Activated T-helper 17 cell treated with anti-CD3 and anti-CD28 coated beads, Interleukin-2, amount 50 U/mL, for 72 hours (primary cell): ENCODE results near the gene RNF130. TPM values are rescaled to one million over a fixed set of nuclear protein-coding genes. Genes with fewer than 3 reads are reported as not detected.

Experiments
- ATAC-seq: fragments of 150-1000 bp; cut with Tn5 transposase; replicated peaks from 2 replicates; pipeline ENCODE4 v1.10.0; 2021; ENCODE audit warnings: mild to moderate bottlenecking, moderate library complexity
- H3K27ac Mint-ChIP-seq: one replicate; pipeline ENCODE4 v1.8.0; 2022; ENCODE audit warnings: mixed read lengths
- H3K27me3 Mint-ChIP-seq: one replicate; pipeline ENCODE4 v1.8.0; 2022; ENCODE audit warnings: mixed read lengths
- H3K36me3 Mint-ChIP-seq: one replicate; pipeline ENCODE4 v1.8.0; 2022; ENCODE audit warnings: low read depth, mild to moderate bottlenecking, mixed read lengths
- H3K4me1 Mint-ChIP-seq: one replicate; pipeline ENCODE4 v1.8.0; 2022; ENCODE audit warnings: mixed read lengths
- H3K4me3 Mint-ChIP-seq: one replicate; pipeline ENCODE4 v1.8.0; 2022; ENCODE audit warnings: mild to moderate bottlenecking, mixed read lengths
- H3K9me3 Mint-ChIP-seq: one replicate; pipeline ENCODE4 v1.8.0; 2022; ENCODE audit warnings: mixed read lengths
- total RNA-seq, 2 donors: library from RNA; stranded (reverse); gene quantifications; one replicate each; pipeline ENCODE4 v1.2.3, GENCODE V29; 2022

The RNF130 gene
- total RNA-seq, 2 donors from 2014 or later: 9.0 TPM

- no peak overlapping the region for H3K4me3 Mint-ChIP-seq
- ATAC-seq: no peak
- no peak overlapping the region for H3K27ac Mint-ChIP-seq
- no peaks in the 10 kb centered on the region for H3K36me3 Mint-ChIP-seq
- peaks cover 6% of the 10 kb centered on the region for H3K27me3 Mint-ChIP-seq
- no peaks in the 10 kb centered on the region for H3K9me3 Mint-ChIP-seq
- H3K4me1 Mint-ChIP-seq: no peaks in the 10 kb centered on the region
Observed at GRCh38 chr5:179936976-179937681, 134.4 kb downstream of the RNF130 start.

DNA sequence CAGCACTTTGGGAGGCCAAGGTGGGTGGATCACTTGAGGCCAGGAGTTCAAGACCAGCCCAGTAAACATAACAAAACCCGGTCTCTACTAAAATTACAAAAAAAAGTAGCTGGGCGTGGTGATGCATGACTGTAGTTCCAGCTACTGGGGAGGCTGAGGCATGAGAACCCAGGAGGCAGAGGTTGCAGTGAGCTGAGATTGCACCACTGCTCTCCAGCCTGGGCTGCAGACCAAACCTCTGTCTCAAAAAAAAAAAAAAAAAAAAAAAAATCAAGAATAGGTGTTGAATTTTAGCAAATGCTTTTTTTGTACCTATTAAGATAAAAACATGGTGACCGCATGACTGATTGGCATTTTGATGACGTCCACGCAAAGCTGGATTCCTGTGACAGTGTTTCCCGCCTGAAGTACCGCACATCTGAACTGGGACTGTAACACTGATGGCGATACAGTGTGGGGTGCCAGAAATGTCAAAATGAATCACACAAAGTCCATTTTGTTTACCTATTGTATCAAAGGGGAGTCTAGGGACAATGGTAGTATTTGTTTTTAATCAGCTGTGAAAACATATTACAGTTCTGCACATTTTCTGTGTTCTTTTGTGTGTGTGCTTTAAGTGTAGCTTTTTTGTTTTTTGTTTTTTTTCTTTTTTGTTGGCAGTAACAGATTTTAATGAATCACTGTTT is 140.6 kb downstream of the RNF130 start:
- no peak for ATAC-seq
- Mint-ChIP-seq H3K4me3 (no peak overlapping the region), H3K9me3 (no peaks in the 10 kb centered on the region), H3K4me1 (no peaks in the 10 kb centered on the region), H3K27me3 (no peaks in the 10 kb centered on the region), H3K36me3 (no peaks in the 10 kb centered on the region), H3K27ac (no peak overlapping the region)

DNA sequence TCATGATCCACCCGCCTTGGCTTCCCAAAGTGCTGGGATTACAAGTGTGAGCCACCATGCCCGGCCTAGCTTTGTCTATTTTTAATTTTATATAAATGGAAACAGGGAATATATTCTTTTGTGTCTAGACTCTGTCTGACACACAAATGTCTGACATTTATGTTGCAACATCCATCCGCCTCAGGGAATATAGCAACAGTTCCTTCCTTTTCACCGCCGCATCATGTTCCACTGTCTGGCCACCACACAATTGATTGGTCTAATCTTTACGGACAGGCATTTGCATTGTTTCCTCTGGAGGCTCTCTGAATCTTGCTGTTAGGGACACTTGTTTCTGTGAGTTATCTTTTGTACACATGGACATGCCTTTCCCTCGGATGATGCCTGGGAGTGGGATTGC is 143.7 kb downstream of the RNF130 start:
- Mint-ChIP-seq H3K4me1 (no peaks in the 10 kb centered on the region), H3K27ac (no peak overlapping the region), H3K27me3 (no peaks in the 10 kb centered on the region), H3K9me3 (no peaks in the 10 kb centered on the region), H3K4me3 (no peak overlapping the region), H3K36me3 (no peaks in the 10 kb centered on the region)
- ATAC-seq: no peak

- Mint-ChIP-seq H3K9me3 (no peaks in the 10 kb centered on the region), H3K27me3 (no peaks in the 10 kb centered on the region), H3K4me1 (no peaks in the 10 kb centered on the region)
Observed at GRCh38 chr5:179926657-179927056, 144.9 kb downstream of the RNF130 start.

GRCh38 chr5:179923436-179923835 is 148.1 kb downstream of the RNF130 start:
- H3K4me1 Mint-ChIP-seq: no peaks in the 10 kb centered on the region
- H3K36me3 Mint-ChIP-seq: no peaks in the 10 kb centered on the region
- no peak for ATAC-seq
- H3K27ac Mint-ChIP-seq: no peak overlapping the region
- no peaks in the 10 kb centered on the region for H3K9me3 Mint-ChIP-seq
- no peak overlapping the region for H3K4me3 Mint-ChIP-seq
- H3K27me3 Mint-ChIP-seq: no peaks in the 10 kb centered on the region

More at GRCh38 chr5:179926657-179927056, 144.9 kb downstream of the RNF130 start:
- no peak overlapping the region for H3K4me3 Mint-ChIP-seq
- ATAC-seq: no peak
- H3K36me3 Mint-ChIP-seq: no peaks in the 10 kb centered on the region
- H3K27ac Mint-ChIP-seq: no peak overlapping the region

- ATAC-seq: no peak
- Mint-ChIP-seq H3K36me3 (no peaks in the 10 kb centered on the region), H3K4me1 (no peaks in the 10 kb centered on the region), H3K27ac (no peak overlapping the region), H3K27me3 (peaks cover 9% of the 10 kb centered on the region), H3K9me3 (no peaks in the 10 kb centered on the region), H3K4me3 (no peak overlapping the region)
Observed at GRCh38 chr5:179920175-179920574, 151.4 kb downstream of the RNF130 start.

GRCh38 chr5:179919487-179920060 is 152.0 kb downstream of the RNF130 start:
- peaks cover 9% of the 10 kb centered on the region for H3K27me3 Mint-ChIP-seq
- no peak overlapping the region for H3K4me3 Mint-ChIP-seq
- H3K36me3 Mint-ChIP-seq: no peaks in the 10 kb centered on the region
- no peak overlapping the region for H3K27ac Mint-ChIP-seq
- H3K4me1 Mint-ChIP-seq: no peaks in the 10 kb centered on the region
- ATAC-seq: no peak
- no peaks in the 10 kb centered on the region for H3K9me3 Mint-ChIP-seq

- no peaks in the 10 kb centered on the region for H3K36me3 Mint-ChIP-seq
- no peaks in the 10 kb centered on the region for H3K9me3 Mint-ChIP-seq
- no peak overlapping the region for H3K4me3 Mint-ChIP-seq
- ATAC-seq: no peak
- no peak overlapping the region for H3K27ac Mint-ChIP-seq
- no peaks in the 10 kb centered on the region for H3K4me1 Mint-ChIP-seq
- peaks cover 9% of the 10 kb centered on the region for H3K27me3 Mint-ChIP-seq
Observed at GRCh38 chr5:179918742-179919486, 152.6 kb downstream of the RNF130 start.

DNA sequence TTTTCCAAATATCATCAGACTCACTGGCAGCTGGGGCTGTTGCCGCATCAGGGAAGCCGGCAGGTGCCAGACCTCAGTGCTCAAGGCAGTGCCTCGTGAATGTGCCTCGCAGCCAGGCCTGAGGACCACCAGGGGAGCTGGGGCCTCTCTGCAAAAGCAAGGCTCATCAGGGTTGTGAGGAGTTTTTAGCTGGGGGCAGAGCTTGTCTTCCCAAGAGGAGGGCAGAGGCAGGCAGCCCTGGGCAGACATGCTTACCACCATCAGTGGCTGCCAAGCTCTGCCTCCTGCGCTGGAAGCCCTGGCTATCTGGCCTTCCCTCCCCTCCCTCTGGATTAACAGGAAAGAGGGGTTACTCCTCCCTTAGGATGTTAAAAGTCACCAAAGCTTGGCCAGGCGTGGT is 155.0 kb downstream of the RNF130 start:
- H3K27me3 Mint-ChIP-seq: peaks cover 9% of the 10 kb centered on the region
- ATAC-seq: no peak
- no peaks in the 10 kb centered on the region for H3K9me3 Mint-ChIP-seq
- H3K4me1 Mint-ChIP-seq: no peaks in the 10 kb centered on the region
- H3K4me3 Mint-ChIP-seq: no peak overlapping the region
- H3K36me3 Mint-ChIP-seq: no peaks in the 10 kb centered on the region
- H3K27ac Mint-ChIP-seq: no peak overlapping the region

DNA sequence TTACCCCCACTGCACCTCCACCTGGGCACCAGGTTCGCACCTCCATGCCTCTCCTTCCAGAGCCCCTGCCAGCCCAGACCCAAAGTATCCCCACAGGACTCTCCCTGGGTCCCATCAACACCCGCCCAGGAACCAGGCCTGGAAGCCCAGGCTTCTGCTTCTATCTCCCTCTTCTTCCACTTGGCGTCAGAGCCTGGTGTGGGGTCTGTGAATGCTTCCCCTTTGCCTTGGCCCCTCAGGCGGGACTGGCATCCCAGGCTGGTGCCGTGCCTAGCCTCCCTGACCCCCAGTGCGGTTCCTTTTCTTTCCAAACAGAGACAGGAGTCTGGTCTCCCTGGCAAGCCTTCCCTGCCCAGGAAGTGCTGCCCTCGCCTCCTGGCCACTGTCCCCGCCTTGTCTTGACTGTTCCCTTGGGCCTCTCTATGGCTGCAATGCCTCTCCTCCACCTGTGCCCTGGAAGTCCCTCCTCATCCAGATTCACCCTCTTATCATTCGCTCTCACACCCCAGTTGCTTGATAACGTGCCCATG is 156.1 kb downstream of the RNF130 start:
- no peaks in the 10 kb centered on the region for H3K4me1 Mint-ChIP-seq
- no peaks in the 10 kb centered on the region for H3K9me3 Mint-ChIP-seq
- no peak for ATAC-seq
- peaks cover 9% of the 10 kb centered on the region for H3K27me3 Mint-ChIP-seq
- no peak overlapping the region for H3K4me3 Mint-ChIP-seq
- no peaks in the 10 kb centered on the region for H3K36me3 Mint-ChIP-seq
- peak overlapping the region; percentile 32 for H3K27ac Mint-ChIP-seq

DNA sequence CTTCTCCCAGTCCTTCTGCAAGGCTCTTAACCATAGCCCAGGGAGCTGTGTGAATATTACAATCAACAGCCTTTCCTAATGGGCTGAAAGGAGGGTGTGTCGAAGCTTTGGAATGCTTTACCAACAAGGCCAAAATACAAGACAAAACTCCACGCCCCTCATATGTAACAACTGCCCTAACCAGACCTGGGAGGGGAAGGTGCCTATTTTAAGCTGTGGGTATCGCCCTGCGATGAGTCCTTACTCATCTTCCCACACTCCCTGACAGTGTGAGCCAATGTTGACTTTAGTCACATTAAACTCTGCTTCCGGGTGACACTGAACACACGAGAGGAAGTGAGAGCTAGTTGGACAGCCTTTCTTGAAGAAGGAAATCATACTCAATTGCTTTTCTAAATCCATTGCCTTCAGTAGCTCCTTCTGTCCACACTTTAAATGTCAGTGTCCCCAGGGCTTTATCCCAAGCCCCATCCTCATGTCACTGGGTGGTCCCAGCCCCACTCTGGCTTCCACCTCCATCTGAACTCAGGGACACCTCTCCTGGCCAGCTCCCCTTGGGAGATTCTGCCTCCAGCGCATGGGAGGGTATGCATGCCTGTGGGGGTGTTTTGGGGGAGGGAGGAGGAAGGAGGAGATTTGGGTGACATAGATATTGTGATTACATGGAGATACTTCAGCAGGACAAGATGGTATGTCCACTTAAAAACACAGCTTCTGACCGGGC is 157.4 kb downstream of the RNF130 start:
- Mint-ChIP-seq H3K9me3 (no peaks in the 10 kb centered on the region), H3K4me3 (no peak overlapping the region), H3K4me1 (no peaks in the 10 kb centered on the region), H3K36me3 (no peaks in the 10 kb centered on the region), H3K27ac (peak overlapping the region; percentile 28), H3K27me3 (peaks cover 9% of the 10 kb centered on the region)
- ATAC-seq: peak; percentile 95

GRCh38 chr5:179913461-179913860 is 158.1 kb downstream of the RNF130 start:
- Mint-ChIP-seq H3K27me3 (peaks cover 9% of the 10 kb centered on the region), H3K4me1 (no peaks in the 10 kb centered on the region), H3K4me3 (no peak overlapping the region), H3K36me3 (no peaks in the 10 kb centered on the region), H3K27ac (no peak overlapping the region), H3K9me3 (no peaks in the 10 kb centered on the region)
- ATAC-seq: no peak

DNA sequence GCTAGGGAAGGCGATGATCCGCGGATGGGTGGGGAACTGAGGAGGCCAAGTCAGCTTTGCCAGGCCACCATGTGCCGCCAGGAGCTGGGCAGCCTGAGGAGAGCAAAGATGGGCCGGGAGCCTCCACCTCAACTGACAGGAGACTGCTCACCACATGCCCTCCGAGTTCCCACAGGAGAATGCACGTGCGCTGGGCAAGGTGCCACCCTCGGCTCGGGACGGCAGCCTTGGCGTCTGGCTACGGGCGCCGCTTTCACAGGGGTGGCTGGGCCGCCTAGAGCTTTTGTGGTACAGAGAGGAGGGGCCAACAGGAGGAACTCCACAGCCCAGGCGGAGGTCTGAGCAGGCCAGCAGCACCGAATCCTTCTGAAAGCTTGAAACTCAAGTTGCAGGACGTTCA is 158.6 kb downstream of the RNF130 start:
- Mint-ChIP-seq H3K4me1 (no peaks in the 10 kb centered on the region), H3K27ac (peak overlapping the region; percentile 47), H3K27me3 (peaks cover 5% of the 10 kb centered on the region), H3K9me3 (no peaks in the 10 kb centered on the region), H3K36me3 (no peaks in the 10 kb centered on the region), H3K4me3 (no peak overlapping the region)
- ATAC-seq: no peak

DNA sequence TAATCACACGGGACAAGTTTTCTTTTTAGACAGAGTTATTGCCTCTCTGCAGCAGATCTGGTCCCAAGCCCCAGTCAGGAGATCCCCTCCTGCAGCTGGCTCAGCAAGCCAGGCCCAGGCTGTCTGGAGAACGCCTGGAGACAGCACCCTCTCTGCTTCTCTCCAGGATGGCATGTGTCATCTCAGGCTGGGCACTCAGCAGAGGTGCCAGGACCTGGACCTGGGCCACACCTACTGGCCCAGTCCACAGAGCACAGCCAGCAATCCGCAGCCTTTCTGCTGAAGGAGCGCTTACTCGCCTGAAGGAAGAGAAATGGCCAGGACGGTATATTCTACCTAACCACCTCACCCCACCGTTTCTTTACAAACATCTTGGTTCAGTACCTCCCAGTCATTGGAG is 159.2 kb downstream of the RNF130 start:
- ATAC-seq: no peak
- H3K36me3 Mint-ChIP-seq: no peaks in the 10 kb centered on the region
- H3K27me3 Mint-ChIP-seq: peaks cover 5% of the 10 kb centered on the region
- no peaks in the 10 kb centered on the region for H3K9me3 Mint-ChIP-seq
- peak overlapping the region; percentile 47 for H3K27ac Mint-ChIP-seq
- H3K4me3 Mint-ChIP-seq: no peak overlapping the region
- H3K4me1 Mint-ChIP-seq: no peaks in the 10 kb centered on the region
